Measurements from ENCODE around the gene DOHH.

Gene DOHH

GRCh38 chr19:3539756-3540118 is 39.3 kb upstream of the DOHH start:
- no peak overlapping the region for H3K4me3 ChIP-seq (ENCODE audit: low read length in 2 of 2)
- no peaks in the 10 kb centered on the region for H3K9me3 ChIP-seq (ENCODE audit: control insufficient read depth in 2 of 2, low read length in 2 of 2)
- no peak overlapping the region for H3K9ac ChIP-seq (ENCODE audit: low read length in 2 of 2)
- peaks cover 5 to 10% of the 10 kb centered on the region in 2 donors for H3K36me3 ChIP-seq (ENCODE audit: control insufficient read depth in 2 of 2, insufficient read depth in 2 of 2, low read length in 2 of 2)
- H3K27me3 ChIP-seq (ENCODE audit: control insufficient read depth in 1 of 2, insufficient read depth in 2 of 2, low read length in 2 of 2), result no peaks in the 10 kb centered on the region
- no peak overlapping the region for H3K27ac ChIP-seq (ENCODE audit: low read length)
- peaks cover 5% of the 10 kb centered on the region for H3K4me1 ChIP-seq (ENCODE audit: control insufficient read depth, insufficient read depth, low read length)

GRCh38 chr19:3538965-3539755 is 38.7 kb upstream of the DOHH start, which contains the start of gene TEKTIP1:
Gene TEKTIP1 (plus strand): TSS chr19:3539174. CDS start chr19:3539178, 4 bp downstream.
- no peaks in the 10 kb centered on the region for H3K27me3 ChIP-seq (ENCODE audit: control insufficient read depth in 1 of 2, insufficient read depth in 2 of 2, low read length in 2 of 2)
- H3K9ac ChIP-seq (ENCODE audit: low read length in 2 of 2), result no peak within 1 kb of the TSS
- H3K4me1 ChIP-seq (ENCODE audit: control insufficient read depth, insufficient read depth, low read length), result peaks cover 5% of the 10 kb centered on the region
- H3K4me3 ChIP-seq (ENCODE audit: low read length in 2 of 2), result no peak within 1 kb of the TSS
- peaks cover 5 to 15% of the 10 kb centered on the region in 2 donors for H3K36me3 ChIP-seq (ENCODE audit: control insufficient read depth in 2 of 2, insufficient read depth in 2 of 2, low read length in 2 of 2)
- H3K9me3 ChIP-seq (ENCODE audit: control insufficient read depth in 2 of 2, low read length in 2 of 2), result no peaks in the 10 kb centered on the region
- no peak within 1 kb of the TSS for H3K27ac ChIP-seq (ENCODE audit: low read length)

- H3K27ac ChIP-seq (ENCODE audit: low read length), result no peak overlapping the region
- no peak overlapping the region for H3K9ac ChIP-seq (ENCODE audit: low read length in 2 of 2)
- no peak overlapping the region for H3K4me3 ChIP-seq (ENCODE audit: low read length in 2 of 2)
- peaks cover 8 to 20% of the 10 kb centered on the region in 2 donors for H3K36me3 ChIP-seq (ENCODE audit: control insufficient read depth in 2 of 2, insufficient read depth in 2 of 2, low read length in 2 of 2)
- peaks cover 5% of the 10 kb centered on the region for H3K4me1 ChIP-seq (ENCODE audit: control insufficient read depth, insufficient read depth, low read length)
- H3K27me3 ChIP-seq (ENCODE audit: control insufficient read depth in 1 of 2, insufficient read depth in 2 of 2, low read length in 2 of 2), result no peaks in the 10 kb centered on the region
- H3K9me3 ChIP-seq (ENCODE audit: control insufficient read depth in 2 of 2, low read length in 2 of 2), result no peaks in the 10 kb centered on the region
Measured at GRCh38 chr19:3538258-3538929, 37.9 kb upstream of the DOHH start.

GRCh38 chr19:3537438-3538240 is 37.2 kb upstream of the DOHH start:
- no peaks in the 10 kb centered on the region for H3K9me3 ChIP-seq (ENCODE audit: control insufficient read depth in 2 of 2, low read length in 2 of 2)
- H3K4me3 ChIP-seq (ENCODE audit: low read length in 2 of 2), result no peak overlapping the region
- no peaks in the 10 kb centered on the region for H3K27me3 ChIP-seq (ENCODE audit: control insufficient read depth in 1 of 2, insufficient read depth in 2 of 2, low read length in 2 of 2)
- H3K9ac ChIP-seq (ENCODE audit: low read length in 2 of 2), result no peak overlapping the region
- H3K36me3 ChIP-seq (ENCODE audit: control insufficient read depth in 2 of 2, insufficient read depth in 2 of 2, low read length in 2 of 2), result peaks cover 8 to 27% of the 10 kb centered on the region in 2 donors
- peaks cover 5% of the 10 kb centered on the region for H3K4me1 ChIP-seq (ENCODE audit: control insufficient read depth, insufficient read depth, low read length)
- no peak overlapping the region for H3K27ac ChIP-seq (ENCODE audit: low read length)

GRCh38 chr19:3537101-3537437 is 36.6 kb upstream of the DOHH start:
- Histone ChIP-seq H3K9ac (ENCODE audit: low read length in 2 of 2) (no peak overlapping the region), H3K4me1 (ENCODE audit: control insufficient read depth, insufficient read depth, low read length) (peaks cover 5% of the 10 kb centered on the region), H3K9me3 (ENCODE audit: control insufficient read depth in 2 of 2, low read length in 2 of 2) (no peaks in the 10 kb centered on the region), H3K36me3 (ENCODE audit: control insufficient read depth in 2 of 2, insufficient read depth in 2 of 2, low read length in 2 of 2) (peaks cover 8 to 32% of the 10 kb centered on the region in 2 donors), H3K27ac (ENCODE audit: low read length) (no peak overlapping the region), H3K27me3 (ENCODE audit: control insufficient read depth in 1 of 2, insufficient read depth in 2 of 2, low read length in 2 of 2) (no peaks in the 10 kb centered on the region), H3K4me3 (ENCODE audit: low read length in 2 of 2) (no peak overlapping the region)

GRCh38 chr19:3536429-3537100 is 36.1 kb upstream of the DOHH start:
- Histone ChIP-seq H3K9ac (ENCODE audit: low read length in 2 of 2) (no peak overlapping the region), H3K4me3 (ENCODE audit: low read length in 2 of 2) (no peak overlapping the region), H3K4me1 (ENCODE audit: control insufficient read depth, insufficient read depth, low read length) (peaks cover 5% of the 10 kb centered on the region), H3K27me3 (ENCODE audit: control insufficient read depth in 1 of 2, insufficient read depth in 2 of 2, low read length in 2 of 2) (no peaks in the 10 kb centered on the region), H3K27ac (ENCODE audit: low read length) (no peak overlapping the region), H3K9me3 (ENCODE audit: control insufficient read depth in 2 of 2, low read length in 2 of 2) (no peaks in the 10 kb centered on the region), H3K36me3 (ENCODE audit: control insufficient read depth in 2 of 2, insufficient read depth in 2 of 2, low read length in 2 of 2) (peaks cover 8 to 34% of the 10 kb centered on the region in 2 donors)

- H3K27me3 ChIP-seq (ENCODE audit: control insufficient read depth in 1 of 2, insufficient read depth in 2 of 2, low read length in 2 of 2), result no peaks in the 10 kb centered on the region
- H3K27ac ChIP-seq (ENCODE audit: low read length), result no peak overlapping the region
- H3K36me3 ChIP-seq (ENCODE audit: control insufficient read depth in 2 of 2, insufficient read depth in 2 of 2, low read length in 2 of 2), result peaks cover 8 to 40% of the 10 kb centered on the region in 2 donors
- no peak overlapping the region for H3K9ac ChIP-seq (ENCODE audit: low read length in 2 of 2)
- H3K4me1 ChIP-seq (ENCODE audit: control insufficient read depth, insufficient read depth, low read length), result peaks cover 5% of the 10 kb centered on the region
- H3K4me3 ChIP-seq (ENCODE audit: low read length in 2 of 2), result no peak overlapping the region
- H3K9me3 ChIP-seq (ENCODE audit: control insufficient read depth in 2 of 2, low read length in 2 of 2), result no peaks in the 10 kb centered on the region
Measured at GRCh38 chr19:3535981-3536380, 35.5 kb upstream of the DOHH start.

- Histone ChIP-seq H3K4me1 (ENCODE audit: control insufficient read depth, insufficient read depth, low read length) (peaks cover 5% of the 10 kb centered on the region), H3K9ac (ENCODE audit: low read length in 2 of 2) (no peak overlapping the region), H3K9me3 (ENCODE audit: control insufficient read depth in 2 of 2, low read length in 2 of 2) (no peaks in the 10 kb centered on the region), H3K4me3 (ENCODE audit: low read length in 2 of 2) (no peak overlapping the region), H3K27me3 (ENCODE audit: control insufficient read depth in 1 of 2, insufficient read depth in 2 of 2, low read length in 2 of 2) (no peaks in the 10 kb centered on the region), H3K36me3 (ENCODE audit: control insufficient read depth in 2 of 2, insufficient read depth in 2 of 2, low read length in 2 of 2) (peaks cover 11 to 41% of the 10 kb centered on the region in 2 donors), H3K27ac (ENCODE audit: low read length) (no peak overlapping the region)
Measured at GRCh38 chr19:3535563-3535965, 35.1 kb upstream of the DOHH start.

- H3K27me3 ChIP-seq (ENCODE audit: control insufficient read depth in 1 of 2, insufficient read depth in 2 of 2, low read length in 2 of 2), result no peaks in the 10 kb centered on the region
- H3K36me3 ChIP-seq (ENCODE audit: control insufficient read depth in 2 of 2, insufficient read depth in 2 of 2, low read length in 2 of 2), result peaks cover 11 to 43% of the 10 kb centered on the region in 2 donors
- H3K9me3 ChIP-seq (ENCODE audit: control insufficient read depth in 2 of 2, low read length in 2 of 2), result no peaks in the 10 kb centered on the region
- no peak overlapping the region for H3K27ac ChIP-seq (ENCODE audit: low read length)
- no peak overlapping the region for H3K4me3 ChIP-seq (ENCODE audit: low read length in 2 of 2)
- H3K9ac ChIP-seq (ENCODE audit: low read length in 2 of 2), result no peak overlapping the region
- peaks cover 5% of the 10 kb centered on the region for H3K4me1 ChIP-seq (ENCODE audit: control insufficient read depth, insufficient read depth, low read length)
Measured at GRCh38 chr19:3535235-3535535, 34.7 kb upstream of the DOHH start.

- peaks cover 5% of the 10 kb centered on the region for H3K4me1 ChIP-seq (ENCODE audit: control insufficient read depth, insufficient read depth, low read length)
- no peak overlapping the region for H3K27ac ChIP-seq (ENCODE audit: low read length)
- no peaks in the 10 kb centered on the region for H3K9me3 ChIP-seq (ENCODE audit: control insufficient read depth in 2 of 2, low read length in 2 of 2)
- H3K36me3 ChIP-seq (ENCODE audit: control insufficient read depth in 2 of 2, insufficient read depth in 2 of 2, low read length in 2 of 2), result peaks cover 11 to 43% of the 10 kb centered on the region in 2 donors
- H3K4me3 ChIP-seq (ENCODE audit: low read length in 2 of 2), result no peak overlapping the region
- H3K9ac ChIP-seq (ENCODE audit: low read length in 2 of 2), result no peak overlapping the region
- H3K27me3 ChIP-seq (ENCODE audit: control insufficient read depth in 1 of 2, insufficient read depth in 2 of 2, low read length in 2 of 2), result no peaks in the 10 kb centered on the region
Measured at GRCh38 chr19:3534375-3535234, 34.1 kb upstream of the DOHH start.
